H1 (cell line): ENCODE results near the gene RBFA. TPM values are rescaled to one million over a fixed set of nuclear protein-coding genes. Genes with fewer than 3 reads are reported as not detected.

Experiments
- CTCF ChIA-PET: fragments of 300-600 bp; sonication (Branson Sonifier 250); formaldehyde crosslinking; loops from one replicate; lab custom pipeline; 2021; ENCODE audit not compliant: partially characterized antibody; lab: Charles Lee
- POLR2A ChIA-PET: fragments of 300-600 bp; sonication (Branson Sonifier 250); formaldehyde crosslinking; loops from one replicate; lab custom pipeline; 2021; ENCODE audit warnings: inconsistent platforms; ENCODE audit not compliant: partially characterized antibody; lab: Charles Lee
- DNase-seq, 2 experiments: peaks; one replicate each; pipeline versions ENCODE4 v3.0.0 to v3.0.0-alpha.2; 2010 to 2022; ENCODE audit warnings: low spot score in 2 of 2, low read depth in 1 of 2, mixed read lengths in 1 of 2
- FAIRE-seq: peaks from 2 replicates; lab custom pipeline; 2011; peaks lifted over from hg19 to GRCh38; lab: Jason Lieb, UNC
- H2AFZ ChIP-seq: 2 replicates; pipeline ENCODE4 v1.8.1; 2012; ENCODE audit warnings: low read length, inconsistent platforms
- H2AK5ac ChIP-seq: 2 replicates; pipeline ENCODE4 v1.6.1; 2013; ENCODE audit warnings: low read depth, low read length
- H2BK120ac ChIP-seq: replicated peaks from 2 replicates; pipeline ENCODE3; 2013; ENCODE audit warnings: low read depth, low read length, inconsistent platforms
- H2BK12ac ChIP-seq: 2 replicates; pipeline ENCODE4 v1.6.1; 2013; ENCODE audit warnings: low read depth, low read length
- H2BK15ac ChIP-seq: 2 replicates; pipeline ENCODE4 v1.6.1; 2013; ENCODE audit warnings: low read length
- H2BK20ac ChIP-seq: 2 replicates; pipeline ENCODE4 v1.6.1; 2013; ENCODE audit warnings: low read length
- H2BK5ac ChIP-seq: 2 replicates; pipeline ENCODE4 v1.6.1; 2013; ENCODE audit warnings: low read depth, low read length
- H3K14ac ChIP-seq: 2 replicates; pipeline ENCODE4 v1.6.1; 2013; ENCODE audit warnings: inconsistent platforms; ENCODE audit not compliant: insufficient read length
- H3K18ac ChIP-seq: 2 replicates; pipeline ENCODE4 v1.6.1; 2013; ENCODE audit warnings: low read length; ENCODE audit errors: extremely low read depth
- H3K23ac ChIP-seq: 2 replicates; pipeline ENCODE4 v1.6.1; 2013; ENCODE audit warnings: inconsistent platforms; ENCODE audit not compliant: insufficient read length
- H3K23me2 ChIP-seq: 2 replicates; pipeline ENCODE4 v1.6.1; 2013; ENCODE audit warnings: low read depth, low read length
- H3K27ac ChIP-seq: 2 replicates; pipeline ENCODE4 v1.6.1; 2011; ENCODE audit warnings: low read depth, low read length, inconsistent platforms
- H3K27me3 ChIP-seq, 4 experiments: replicated peaks in 1 of 4; 1 replicate in 1 of 4; 2 replicates in 3 of 4; pipeline versions ENCODE4 v1.6.1 to v1.8.1; 2011 to 2013; ENCODE audit warnings: low read length in 3 of 4, mild to moderate bottlenecking in 3 of 4, inconsistent platforms in 2 of 4, mixed read lengths in 2 of 4, moderate library complexity in 1 of 4; ENCODE audit not compliant: control insufficient read depth in 3 of 4, insufficient read depth in 3 of 4; ENCODE audit errors: extremely low read depth in 1 of 4
- H3K36me3 ChIP-seq, 4 experiments: 2 replicates each; pipeline versions ENCODE4 v1.6.1 to v1.8.1; 2011 to 2013; ENCODE audit warnings: mild to moderate bottlenecking in 4 of 4, low read length in 3 of 4, moderate library complexity in 2 of 4, control low read depth in 1 of 4, inconsistent platforms in 1 of 4; ENCODE audit not compliant: insufficient read depth in 4 of 4, control insufficient read depth in 2 of 4
- H3K4ac ChIP-seq: replicated peaks from 2 replicates; pipeline ENCODE3; 2013; ENCODE audit warnings: low read length, low read depth, mixed read lengths, inconsistent platforms; ENCODE audit not compliant: insufficient read length
- H3K4me1 ChIP-seq, 4 experiments: replicated peaks in 1 of 4; 1 replicate in 1 of 4; 2 replicates in 3 of 4; pipeline versions ENCODE4 v1.6.1 to v1.8.1; 2011 to 2013; ENCODE audit warnings: low read length in 3 of 4, inconsistent platforms in 2 of 4, mixed read lengths in 1 of 4; ENCODE audit not compliant: insufficient read depth in 4 of 4, control insufficient read depth in 3 of 4
- H3K4me2 ChIP-seq, 2 experiments: 2 replicates each; pipeline versions ENCODE4 v1.6.1 to v1.8.1; 2011 to 2013; ENCODE audit warnings: low read depth in 2 of 2, low read length in 2 of 2, control low read depth in 1 of 2, inconsistent platforms in 1 of 2, mild to moderate bottlenecking in 1 of 2; ENCODE audit not compliant: insufficient read depth in 1 of 2
- H3K4me3 ChIP-seq, 4 experiments: fragments of 200-600, 300-600 bp in 1 of 4; sonication (generic), shearing (Covaris generic), sonication (Bioruptor Twin) in 1 of 4; 2 replicates each; pipeline versions ENCODE4 v1.5.1 to v1.8.1; 2011 to 2016; ENCODE audit warnings: low read length in 4 of 4, low read depth in 3 of 4, control low read depth in 2 of 4, inconsistent platforms in 2 of 4, mild to moderate bottlenecking in 2 of 4, mixed read lengths in 1 of 4, moderate library complexity in 1 of 4; ENCODE audit not compliant: insufficient read depth in 2 of 4; ENCODE audit errors: extremely low read depth in 1 of 4
- H3K56ac ChIP-seq: replicated peaks from 2 replicates; pipeline ENCODE3; 2013; ENCODE audit warnings: low read depth, mild to moderate bottlenecking, mixed read lengths, low read length, inconsistent platforms; ENCODE audit not compliant: insufficient read length
- H3K79me1 ChIP-seq: 2 replicates; pipeline ENCODE4 v1.6.1; 2013; ENCODE audit warnings: low read depth, low read length, control low read depth
- H3K79me2 ChIP-seq, 2 experiments: 2 replicates each; pipeline versions ENCODE4 v1.6.1 to v1.8.1; 2012 to 2013; ENCODE audit warnings: low read length in 2 of 2, mild to moderate bottlenecking in 2 of 2, inconsistent platforms in 1 of 2; ENCODE audit not compliant: insufficient read depth in 2 of 2, control insufficient read depth in 1 of 2
- H3K9ac ChIP-seq, 4 experiments: replicated peaks in 1 of 4; 1 replicate in 1 of 4; 2 replicates in 3 of 4; pipeline versions ENCODE4 v1.6.1 to v1.8.1; 2011 to 2013; ENCODE audit warnings: low read depth in 3 of 4, low read length in 3 of 4, control low read depth in 2 of 4, mild to moderate bottlenecking in 2 of 4, moderate library complexity in 2 of 4, inconsistent platforms in 1 of 4; ENCODE audit errors: extremely low read depth in 1 of 4
- H3K9me3 ChIP-seq, 2 experiments: 2 replicates each; pipeline versions ENCODE4 v1.6.1 to v1.8.1; 2012 to 2013; ENCODE audit warnings: mild to moderate bottlenecking in 2 of 2, moderate library complexity in 2 of 2, control low read depth in 1 of 2, inconsistent platforms in 1 of 2, low read depth in 1 of 2, low read length in 1 of 2, mixed read lengths in 1 of 2; ENCODE audit not compliant: insufficient read depth in 2 of 2
- H4K20me1 ChIP-seq, 2 experiments: replicated peaks in 1 of 2; 2 replicates each; pipeline versions ENCODE3 to v1.8.1; 2011 to 2013; ENCODE audit warnings: inconsistent platforms in 2 of 2, low read length in 2 of 2, mild to moderate bottlenecking in 1 of 2; ENCODE audit not compliant: insufficient read depth in 2 of 2, control insufficient read depth in 1 of 2
- H4K5ac ChIP-seq: 2 replicates; pipeline ENCODE4 v1.6.1; 2013; ENCODE audit warnings: low read length, low read depth, mixed read lengths, inconsistent platforms; ENCODE audit not compliant: insufficient read length
- H4K8ac ChIP-seq: 2 replicates; pipeline ENCODE4 v1.8.0; 2013; ENCODE audit warnings: mild to moderate bottlenecking, moderate library complexity, low read length, inconsistent platforms; ENCODE audit not compliant: insufficient read depth; ENCODE audit errors: extremely low read depth
- H4K91ac ChIP-seq: replicated peaks from 2 replicates; pipeline ENCODE3; 2013; ENCODE audit warnings: low read length, mixed read lengths, inconsistent platforms; ENCODE audit not compliant: insufficient read length
- ASH2L ChIP-seq: fragments of 200-600, 300-600 bp; sonication (generic); IDR thresholded peaks from one replicate; pipeline ENCODE4 v1.7.1; 2017; ENCODE audit warnings: low read length
- CREB1 ChIP-seq: IDR thresholded peaks from 2 replicates; pipeline ENCODE4 v1.6.1; 2012; ENCODE audit warnings: inconsistent platforms
- FOSL1 ChIP-seq: IDR thresholded peaks from 2 replicates; pipeline ENCODE4 v1.6.1; 2011; ENCODE audit warnings: mild to moderate bottlenecking, low read depth, low read length, moderate library complexity; ENCODE audit not compliant: insufficient read depth
- GABPA ChIP-seq: IDR thresholded peaks from 2 replicates; pipeline ENCODE4 v1.6.1; 2011; ENCODE audit warnings: mild to moderate bottlenecking, low read length, moderate library complexity, borderline replicate concordance; ENCODE audit not compliant: insufficient read depth
- KDM4A ChIP-seq: IDR thresholded peaks from one replicate; pipeline ENCODE4 v1.7.1; 2012; ENCODE audit warnings: low read depth, mild to moderate bottlenecking, moderate library complexity, low read length, inconsistent platforms; ENCODE audit not compliant: severe bottlenecking
- KDM5A ChIP-seq: fragments of 200-600 bp; IDR thresholded peaks from 2 replicates; pipeline ENCODE4 v1.7.1; 2012; ENCODE audit warnings: mild to moderate bottlenecking, low read length, inconsistent platforms, mixed read lengths
- SUZ12 ChIP-seq: fragments of 200-600 bp; sonication (generic); IDR thresholded peaks from 2 replicates; pipeline ENCODE4 v1.6.1; 2012; ENCODE audit warnings: mild to moderate bottlenecking, inconsistent platforms, low read length, moderate library complexity, mixed read lengths
- YY1 ChIP-seq: IDR thresholded peaks from 2 replicates; pipeline ENCODE4 v1.6.1; 2011; ENCODE audit warnings: low read depth, mild to moderate bottlenecking, low read length
- ZNF274 ChIP-seq: IDR thresholded peaks from 2 replicates; pipeline ENCODE4 v1.7.0; 2012; ENCODE audit warnings: low read length, borderline replicate concordance; ENCODE audit errors: extremely low read depth
- WGBS, 2 experiments: shearing (Covaris generic) in 1 of 2; methylation state at CpG; one replicate each; pipeline versions ENCODE4 v1.1.6 to v1.1.7; 2013 to 2015; ENCODE audit warnings: low lambda C conversion rate in 2 of 2, mixed read lengths in 2 of 2, inconsistent platforms in 1 of 2, low coverage in 1 of 2, missing lambda C conversion rate in 1 of 2; ENCODE audit not compliant: insufficient replicate concordance in 2 of 2, insufficient coverage in 1 of 2, insufficient read length in 1 of 2; ENCODE audit errors: extremely low coverage in 1 of 2, missing lambda C conversion rate in 1 of 2; 5-methylcytosine and 5-hydroxymethylcytosine counted together
- polyA plus RNA-seq, 7 experiments: library from polyadenylated mRNA; depleted of rRNA in 3 of 7; stranded (reverse) in 5 of 7; unstranded in 2 of 7; fragments of >200 nt in 5 of 7; fragments of 200-250 nt in 2 of 7; gene quantifications; 1 replicate in 5 of 7; 2 replicates in 1 of 7; 4 replicates in 1 of 7; pipeline versions ENCODE4 v1.2.1 to v1.2.3, GENCODE V29; 2011 to 2013; ENCODE audit warnings: missing spikeins in 2 of 7, mixed read lengths in 2 of 7
- total RNA-seq: library from RNA; stranded (reverse); fragmentation: NEBNext Ultra II Directional; extraction: Animal tissue kit (Norgen Biotek cat#: 25700); gene quantifications from 2 replicates; pipeline ENCODE4 v1.2.1, GENCODE V29; 2021
- TF ChIP-seq, protein P1 (sequence below), 3 experiments: IDR thresholded peaks; 1 replicate in 2 of 3; 2 replicates in 1 of 3; pipeline versions ENCODE4 v1.5.1 to v1.6.1; 2011; ENCODE audit warnings: low read length in 3 of 3, mild to moderate bottlenecking in 3 of 3, inconsistent platforms in 2 of 3, low read depth in 1 of 3, moderate library complexity in 1 of 3; ENCODE audit not compliant: insufficient read depth in 1 of 3; ENCODE audit errors: control extremely low read depth in 1 of 3

Gene RBFA
- total and polyA plus RNA-seq, 2 of the 8 experiments (the other 6 are each of a cell fraction or from before 2014, with no cell fraction given): 19.2 to 29.5 TPM

GRCh38 chr18:80034852-80035406 is 695 bp downstream of the RBFA start:
- Histone ChIP-seq H3K4me2 (peak overlapping the region; percentile 70 to 81), H3K23me2 (peaks cover 9% of the 10 kb centered on the region; the same call in 1 of the 2 replicates), H3K18ac (no peak overlapping the region), H3K14ac (no peak overlapping the region), H2BK120ac (no peak overlapping the region), H3K4me1 (peaks cover 0 to 10% (median 5%) of the 10 kb centered on the region in 4 experiments; a peak in 5 of 7 replicates), H4K91ac (no peak overlapping the region), H3K27me3 (no peaks in the 10 kb centered on the region), H3K79me2 (peaks cover 0 to 22% of the 10 kb centered on the region in 2 experiments; a peak in 3 of 4 replicates), H3K4me3 (peak overlapping the region; percentile 65 to 73 (median 66)), H2AK5ac (no peak overlapping the region), H3K23ac (no peak overlapping the region), H2BK12ac (no peak overlapping the region), H3K9ac (peak overlapping the region in 3 of 4 experiments; percentile 38 to 64 (median 54); a peak in 4 of 7 replicates), H3K9me3 (no peaks in the 10 kb centered on the region), H3K27ac (no peak overlapping the region; the same call in 1 of the 2 replicates), H2BK15ac (no peak overlapping the region), H4K8ac (no peak overlapping the region), H3K79me1 (peaks cover 4% of the 10 kb centered on the region), H4K5ac (no peak overlapping the region), H2BK5ac (no peak overlapping the region), H2BK20ac (no peak overlapping the region), H3K4ac (no peak overlapping the region), H2AFZ (0 out of 2 replicates have a peak overlapping the region, but pooled peaks have one; percentile 22), H4K20me1 (peaks cover 0 to 12% of the 10 kb centered on the region in 2 experiments), H3K56ac (no peak overlapping the region), H3K36me3 (peaks cover 0 to 6% (median 2%) of the 10 kb centered on the region in 4 experiments; a peak in 3 of 8 replicates)
- ChIA-PET POLR2A (interaction anchor here (1.2 to 2.2 kb wide), 5 partner anchors 28 to 258 kb away, joined by 3 to 8 read pairs (median 6); partner anchors contain the start of gene ADNP2), CTCF (interaction anchor here (0.7 to 2.1 kb wide), 11 partner anchors 12 to 166 kb away, joined by 3 to 9 read pairs (median 3); no protein-coding TSS in a partner anchor)
- 55% methylated on average over 8 of the region's 8 CpGs; no CpG with 5 or more reads in 1 of the 2 experiments for WGBS, 2 experiments
- DNase-seq: no peak
- FAIRE-seq: no peak
- TF ChIP-seq KDM4A (no peak), KDM5A (no peak), ASH2L (no peak), FOSL1 (no peak), SUZ12 (no peak), GABPA (no peak), ZNF274 (no peak), YY1 (no peak), CREB1 (no peak)
- TF ChIP-seq, protein P1, sequence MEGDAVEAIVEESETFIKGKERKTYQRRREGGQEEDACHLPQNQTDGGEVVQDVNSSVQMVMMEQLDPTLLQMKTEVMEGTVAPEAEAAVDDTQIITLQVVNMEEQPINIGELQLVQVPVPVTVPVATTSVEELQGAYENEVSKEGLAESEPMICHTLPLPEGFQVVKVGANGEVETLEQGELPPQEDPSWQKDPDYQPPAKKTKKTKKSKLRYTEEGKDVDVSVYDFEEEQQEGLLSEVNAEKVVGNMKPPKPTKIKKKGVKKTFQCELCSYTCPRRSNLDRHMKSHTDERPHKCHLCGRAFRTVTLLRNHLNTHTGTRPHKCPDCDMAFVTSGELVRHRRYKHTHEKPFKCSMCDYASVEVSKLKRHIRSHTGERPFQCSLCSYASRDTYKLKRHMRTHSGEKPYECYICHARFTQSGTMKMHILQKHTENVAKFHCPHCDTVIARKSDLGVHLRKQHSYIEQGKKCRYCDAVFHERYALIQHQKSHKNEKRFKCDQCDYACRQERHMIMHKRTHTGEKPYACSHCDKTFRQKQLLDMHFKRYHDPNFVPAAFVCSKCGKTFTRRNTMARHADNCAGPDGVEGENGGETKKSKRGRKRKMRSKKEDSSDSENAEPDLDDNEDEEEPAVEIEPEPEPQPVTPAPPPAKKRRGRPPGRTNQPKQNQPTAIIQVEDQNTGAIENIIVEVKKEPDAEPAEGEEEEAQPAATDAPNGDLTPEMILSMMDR (IDR thresholded peaks at IDR 0.05; ENCODE audit: control extremely low read depth in 1 of 3, insufficient read depth in 1 of 3, low read depth in 1 of 3, low read length in 3 of 3): no peak
